ENCODE data around the gene ARMCX4. TPM values are rescaled to one million over a fixed set of nuclear protein-coding genes. Genes with fewer than 3 reads are reported as not detected.

The ARMCX4 gene
- total RNA-seq, 1 experiment from 2014 or later = 17.0 TPM

- H4K20me1 ChIP-seq (ENCODE audit: control insufficient read depth, insufficient read depth, insufficient read length) = no peaks in the 10 kb centered on the region
- WGBS (ENCODE audit: extremely low coverage, insufficient read length, low lambda C conversion rate) = no CpG with 5 or more reads among the region's 2 CpGs
- no peaks in the 10 kb centered on the region for H3K4me1 ChIP-seq (ENCODE audit: insufficient read depth, low read length)
- no peak overlapping the region for H3K4me2 ChIP-seq (ENCODE audit: insufficient read depth, insufficient read length, low read length)
- H3K23ac ChIP-seq (ENCODE audit: insufficient read length, low read depth, low read length) = no peak overlapping the region
- H4K8ac ChIP-seq (replicated peaks; ENCODE audit: insufficient read length, low read depth, low read length) = no peak overlapping the region
- peaks cover 2% of the 10 kb centered on the region for H3K23me2 ChIP-seq (ENCODE audit: insufficient read length, low read depth, low read length, poor library complexity, severe bottlenecking)
- H3K27me3 Mint-ChIP-seq (ENCODE audit: low read depth) = no peaks in the 10 kb centered on the region; the same call in 1 of the 2 replicates
- no peak overlapping the region for H4K5ac ChIP-seq (ENCODE audit: insufficient read length, low read depth, low read length)
- peaks cover 17 to 42% (median 34%) of the 10 kb centered on the region in 3 experiments for H3K36me3 Mint-ChIP-seq (ENCODE audit: insufficient read depth in 1 of 3, low read depth in 3 of 3)
- no peak overlapping the region for H3K4me3 Mint-ChIP-seq
- no peak overlapping the region for H2AK5ac ChIP-seq (ENCODE audit: insufficient read length, low read length)
- no peak overlapping the region for H3K14ac ChIP-seq (ENCODE audit: insufficient read depth, low read length)
- no peak overlapping the region for H2BK5ac ChIP-seq (ENCODE audit: insufficient read length, low read length)
- peaks cover 76 to 80% of the 10 kb centered on the region in 2 experiments for H3K9me3 Mint-ChIP-seq
- H3K9ac ChIP-seq (ENCODE audit: extremely low read depth, insufficient read length, low read length) = no peak overlapping the region
- no peak overlapping the region for H2BK12ac ChIP-seq (ENCODE audit: insufficient read length, low read depth, low read length)
- H2BK120ac ChIP-seq (ENCODE audit: low read depth, low read length, poor library complexity, severe bottlenecking) = no peak overlapping the region
- no peak overlapping the region for H4K91ac ChIP-seq (ENCODE audit: insufficient read length, low read depth, low read length)
- H3K27ac Mint-ChIP-seq = no peak overlapping the region
- H3K4ac ChIP-seq (ENCODE audit: low read depth, low read length) = no peak overlapping the region
- peaks cover 68% of the 10 kb centered on the region for H3K9me3 ChIP-seq (ENCODE audit: control insufficient read depth, low read depth, low read length)
- H3K79me1 ChIP-seq (ENCODE audit: insufficient read depth, low read depth, low read length, poor library complexity, severe bottlenecking) = no peaks in the 10 kb centered on the region
- no peaks in the 10 kb centered on the region for H3K27me3 ChIP-seq (ENCODE audit: insufficient read depth, low read length)
- peaks cover 8 to 10% of the 10 kb centered on the region in 2 experiments for H3K4me1 Mint-ChIP-seq
- H3T11ph ChIP-seq (ENCODE audit: low read length) = no peak overlapping the region
- no peak overlapping the region for H3K27ac ChIP-seq (ENCODE audit: insufficient read length, low read depth, low read length)
- H3K79me2 ChIP-seq (ENCODE audit: insufficient read depth, low read length) = no peaks in the 10 kb centered on the region
- no peak overlapping the region for H3K56ac ChIP-seq (ENCODE audit: insufficient read length, low read depth, low read length)
- H2BK20ac ChIP-seq (ENCODE audit: low read depth, low read length, poor library complexity, severe bottlenecking) = no peak overlapping the region
- no peak overlapping the region for H2AFZ ChIP-seq (ENCODE audit: low read length)
- H2BK15ac ChIP-seq (ENCODE audit: low read depth, low read length) = no peak overlapping the region
- DNase-seq = no peak
- H3K18ac ChIP-seq (ENCODE audit: insufficient read length, low read depth, low read length) = no peak overlapping the region
- TF ChIP-seq CTCF (conservative IDR thresholded peaks at IDR 0.05) = no peak
These were observed 3.5 kb downstream of the ARMCX4 start for GRCh38 chrX:101488796-101489195.

Measured in H9 (cell line).